H1 (cell line): ENCODE data around the gene UBD.
A peak's percentile ranks its signal among the peaks of the same experiment; 100 is the strongest.

Experiments used
- BACH1 ChIP-seq: IDR thresholded peaks from 2 replicates; pipeline ENCODE4 v1.6.1; 2012; ENCODE audit warnings: low read length, improper control_type of control experiment
- CREB1 ChIP-seq: IDR thresholded peaks from 2 replicates; pipeline ENCODE4 v1.6.1; 2012; ENCODE audit warnings: inconsistent platforms
- EZH2 ChIP-seq: fragments of 200-600 bp; sonication (generic); IDR thresholded peaks from 2 replicates; pipeline ENCODE4 v1.7.1; 2012; ENCODE audit warnings: low read depth, mild to moderate bottlenecking, moderate library complexity, low read length, inconsistent platforms; ENCODE audit not compliant: severe bottlenecking
- GABPA ChIP-seq: IDR thresholded peaks from 2 replicates; pipeline ENCODE4 v1.6.1; 2011; ENCODE audit warnings: mild to moderate bottlenecking, low read length, moderate library complexity, borderline replicate concordance; ENCODE audit not compliant: insufficient read depth
- GTF2F1 ChIP-seq: IDR thresholded peaks from 2 replicates; pipeline ENCODE4 v1.6.1; 2012; ENCODE audit warnings: low read depth, low read length, improper control_type of control experiment, borderline replicate concordance
- JUND ChIP-seq: IDR thresholded peaks from 2 replicates; pipeline ENCODE4 v1.6.1; 2011; ENCODE audit warnings: mild to moderate bottlenecking, improper control_type of control experiment, low read length
- KDM1A ChIP-seq: fragments of 200-600, 300-600 bp; sonication (generic); IDR thresholded peaks from 2 replicates; pipeline ENCODE4 v1.7.1; 2016; ENCODE audit warnings: mild to moderate bottlenecking, low read length, borderline replicate concordance
- MAFK ChIP-seq: IDR thresholded peaks from 2 replicates; pipeline ENCODE4 v1.6.1; 2012; ENCODE audit warnings: low read depth, mild to moderate bottlenecking, improper control_type of control experiment, low read length
- POLR2A ChIP-seq, 2 experiments: IDR thresholded peaks; 1 replicate in 1 of 2; 2 replicates in 1 of 2; pipeline ENCODE4 v1.6.1; 2011; ENCODE audit warnings: low read depth in 2 of 2, low read length in 2 of 2, mild to moderate bottlenecking in 2 of 2; ENCODE audit errors: control extremely low read depth in 1 of 2
- RBBP5 ChIP-seq: IDR thresholded peaks from 2 replicates; pipeline ENCODE4 v1.7.1; 2012; ENCODE audit warnings: low read depth, mild to moderate bottlenecking, inconsistent platforms, low read length, moderate library complexity, borderline replicate concordance
- TF ChIP-seq, protein P1 (sequence below), 3 experiments: IDR thresholded peaks; 1 replicate in 2 of 3; 2 replicates in 1 of 3; pipeline versions ENCODE4 v1.5.1 to v1.6.1; 2011; ENCODE audit warnings: low read length in 3 of 3, mild to moderate bottlenecking in 3 of 3, inconsistent platforms in 2 of 3, low read depth in 1 of 3, moderate library complexity in 1 of 3; ENCODE audit not compliant: insufficient read depth in 1 of 3; ENCODE audit errors: control extremely low read depth in 1 of 3
- TF ChIP-seq, protein P2 (sequence below): IDR thresholded peaks from 2 replicates; pipeline ENCODE4 v1.6.1; 2011; ENCODE audit warnings: low read length, improper control_type of control experiment
- TF ChIP-seq, protein P3 (sequence below): IDR thresholded peaks from 2 replicates; pipeline ENCODE4 v1.6.1; 2012; ENCODE audit warnings: low read length, inconsistent platforms
- TF ChIP-seq, protein P4 (sequence below): IDR thresholded peaks from 2 replicates; pipeline ENCODE4 v1.6.1; 2012; ENCODE audit warnings: inconsistent platforms

DNA sequence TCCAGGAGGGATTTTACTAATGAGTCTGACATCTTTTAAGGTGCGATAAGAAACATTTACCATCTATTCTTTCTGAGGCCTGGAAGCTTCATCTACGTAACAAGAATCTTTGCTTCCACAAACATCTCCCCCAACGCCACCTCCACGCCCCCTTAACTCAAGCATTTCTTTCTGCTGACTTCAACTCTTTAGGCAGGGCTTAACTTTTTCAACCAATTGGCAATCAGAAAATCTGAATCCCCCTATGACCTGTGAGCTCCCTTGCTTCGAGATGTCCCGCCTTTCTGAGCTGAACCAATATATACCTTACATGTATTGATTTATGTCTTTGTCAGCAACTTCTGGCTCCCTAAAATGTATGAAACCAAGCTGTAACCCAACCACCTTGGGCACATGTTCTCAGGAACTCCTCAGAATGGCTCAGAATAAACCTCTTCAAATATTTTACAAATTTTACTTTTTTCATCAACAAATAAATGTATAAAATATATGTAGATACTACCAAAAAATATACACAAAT, 36.9 kb upstream of the UBD start:
- no peak for TF ChIP-seq BACH1
- TF ChIP-seq, protein P1, sequence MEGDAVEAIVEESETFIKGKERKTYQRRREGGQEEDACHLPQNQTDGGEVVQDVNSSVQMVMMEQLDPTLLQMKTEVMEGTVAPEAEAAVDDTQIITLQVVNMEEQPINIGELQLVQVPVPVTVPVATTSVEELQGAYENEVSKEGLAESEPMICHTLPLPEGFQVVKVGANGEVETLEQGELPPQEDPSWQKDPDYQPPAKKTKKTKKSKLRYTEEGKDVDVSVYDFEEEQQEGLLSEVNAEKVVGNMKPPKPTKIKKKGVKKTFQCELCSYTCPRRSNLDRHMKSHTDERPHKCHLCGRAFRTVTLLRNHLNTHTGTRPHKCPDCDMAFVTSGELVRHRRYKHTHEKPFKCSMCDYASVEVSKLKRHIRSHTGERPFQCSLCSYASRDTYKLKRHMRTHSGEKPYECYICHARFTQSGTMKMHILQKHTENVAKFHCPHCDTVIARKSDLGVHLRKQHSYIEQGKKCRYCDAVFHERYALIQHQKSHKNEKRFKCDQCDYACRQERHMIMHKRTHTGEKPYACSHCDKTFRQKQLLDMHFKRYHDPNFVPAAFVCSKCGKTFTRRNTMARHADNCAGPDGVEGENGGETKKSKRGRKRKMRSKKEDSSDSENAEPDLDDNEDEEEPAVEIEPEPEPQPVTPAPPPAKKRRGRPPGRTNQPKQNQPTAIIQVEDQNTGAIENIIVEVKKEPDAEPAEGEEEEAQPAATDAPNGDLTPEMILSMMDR (IDR thresholded peaks at IDR 0.05; ENCODE audit: control extremely low read depth in 1 of 3, insufficient read depth in 1 of 3, low read depth in 1 of 3, low read length in 3 of 3): no peak
- TF ChIP-seq MAFK: no peak
- TF ChIP-seq RBBP5: no peak
- no peak for TF ChIP-seq EZH2
- TF ChIP-seq GTF2F1: no peak
- no peak for TF ChIP-seq CREB1
- no peak for TF ChIP-seq JUND
- TF ChIP-seq KDM1A: no peak
- no peak; a peak in 2 of 3 replicates for TF ChIP-seq POLR2A (IDR thresholded peaks at IDR 0.05; ENCODE audit: control extremely low read depth in 1 of 2, low read depth in 2 of 2, low read length in 2 of 2)
- TF ChIP-seq, protein P2, sequence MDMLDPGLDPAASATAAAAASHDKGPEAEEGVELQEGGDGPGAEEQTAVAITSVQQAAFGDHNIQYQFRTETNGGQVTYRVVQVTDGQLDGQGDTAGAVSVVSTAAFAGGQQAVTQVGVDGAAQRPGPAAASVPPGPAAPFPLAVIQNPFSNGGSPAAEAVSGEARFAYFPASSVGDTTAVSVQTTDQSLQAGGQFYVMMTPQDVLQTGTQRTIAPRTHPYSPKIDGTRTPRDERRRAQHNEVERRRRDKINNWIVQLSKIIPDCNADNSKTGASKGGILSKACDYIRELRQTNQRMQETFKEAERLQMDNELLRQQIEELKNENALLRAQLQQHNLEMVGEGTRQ: no peak
- no peak for TF ChIP-seq GABPA
- TF ChIP-seq, protein P3, sequence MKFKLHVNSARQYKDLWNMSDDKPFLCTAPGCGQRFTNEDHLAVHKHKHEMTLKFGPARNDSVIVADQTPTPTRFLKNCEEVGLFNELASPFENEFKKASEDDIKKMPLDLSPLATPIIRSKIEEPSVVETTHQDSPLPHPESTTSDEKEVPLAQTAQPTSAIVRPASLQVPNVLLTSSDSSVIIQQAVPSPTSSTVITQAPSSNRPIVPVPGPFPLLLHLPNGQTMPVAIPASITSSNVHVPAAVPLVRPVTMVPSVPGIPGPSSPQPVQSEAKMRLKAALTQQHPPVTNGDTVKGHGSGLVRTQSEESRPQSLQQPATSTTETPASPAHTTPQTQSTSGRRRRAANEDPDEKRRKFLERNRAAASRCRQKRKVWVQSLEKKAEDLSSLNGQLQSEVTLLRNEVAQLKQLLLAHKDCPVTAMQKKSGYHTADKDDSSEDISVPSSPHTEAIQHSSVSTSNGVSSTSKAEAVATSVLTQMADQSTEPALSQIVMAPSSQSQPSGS: no peak
- TF ChIP-seq, protein P4, sequence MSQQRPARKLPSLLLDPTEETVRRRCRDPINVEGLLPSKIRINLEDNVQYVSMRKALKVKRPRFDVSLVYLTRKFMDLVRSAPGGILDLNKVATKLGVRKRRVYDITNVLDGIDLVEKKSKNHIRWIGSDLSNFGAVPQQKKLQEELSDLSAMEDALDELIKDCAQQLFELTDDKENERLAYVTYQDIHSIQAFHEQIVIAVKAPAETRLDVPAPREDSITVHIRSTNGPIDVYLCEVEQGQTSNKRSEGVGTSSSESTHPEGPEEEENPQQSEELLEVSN: 0 out of 2 replicates have a peak, but pooled peaks have one; percentile 18
